Measurements from ENCODE around the gene FANCC.
A peak's percentile ranks its signal among the peaks of the same experiment; 100 is the strongest.

The FANCC gene

GRCh38 chr9:95099321-95100070 is 218.0 kb downstream of the FANCC start:
- Histone ChIP-seq H3K27me3 (ENCODE audit: control insufficient read depth in 1 of 2, insufficient read depth in 2 of 2, low read length in 2 of 2) (no peaks in the 10 kb centered on the region), H3K27ac (ENCODE audit: low read depth, low read length) (no peak overlapping the region), H3K9ac (ENCODE audit: low read depth in 1 of 2, low read length in 2 of 2) (no peak overlapping the region), H3K9me3 (ENCODE audit: control insufficient read depth in 1 of 2, low read length in 2 of 2) (no peaks in the 10 kb centered on the region), H3K36me3 (ENCODE audit: control insufficient read depth in 1 of 2, insufficient read depth in 2 of 2, low read length in 2 of 2) (peaks cover 16 to 36% of the 10 kb centered on the region in 2 donors), H3K4me3 (ENCODE audit: low read depth in 1 of 2, low read length in 2 of 2) (no peak overlapping the region), H3K4me1 (ENCODE audit: control insufficient read depth in 1 of 2, insufficient read depth in 2 of 2, low read length in 2 of 2) (no peaks in the 10 kb centered on the region)

- peaks cover 16 to 29% of the 10 kb centered on the region in 2 donors for H3K36me3 ChIP-seq (ENCODE audit: control insufficient read depth in 1 of 2, insufficient read depth in 2 of 2, low read length in 2 of 2)
- no peak overlapping the region for H3K27ac ChIP-seq (ENCODE audit: low read depth, low read length)
- H3K9ac ChIP-seq (ENCODE audit: low read depth in 1 of 2, low read length in 2 of 2) = no peak overlapping the region
- no peak overlapping the region for H3K4me3 ChIP-seq (ENCODE audit: low read depth in 1 of 2, low read length in 2 of 2)
- H3K4me1 ChIP-seq (ENCODE audit: control insufficient read depth in 1 of 2, insufficient read depth in 2 of 2, low read length in 2 of 2) = no peaks in the 10 kb centered on the region
- no peaks in the 10 kb centered on the region for H3K27me3 ChIP-seq (ENCODE audit: control insufficient read depth in 1 of 2, insufficient read depth in 2 of 2, low read length in 2 of 2)
- H3K9me3 ChIP-seq (ENCODE audit: control insufficient read depth in 1 of 2, low read length in 2 of 2) = no peaks in the 10 kb centered on the region
Measured at GRCh38 chr9:95098391-95098921, 219.1 kb downstream of the FANCC start.

- Histone ChIP-seq H3K36me3 (ENCODE audit: control insufficient read depth in 1 of 2, insufficient read depth in 2 of 2, low read length in 2 of 2) (peaks cover 16 to 23% of the 10 kb centered on the region in 2 donors), H3K9me3 (ENCODE audit: control insufficient read depth in 1 of 2, low read length in 2 of 2) (no peaks in the 10 kb centered on the region), H3K4me3 (ENCODE audit: low read depth in 1 of 2, low read length in 2 of 2) (no peak overlapping the region), H3K4me1 (ENCODE audit: control insufficient read depth in 1 of 2, insufficient read depth in 2 of 2, low read length in 2 of 2) (peaks cover 8 to 10% of the 10 kb centered on the region in 2 donors), H3K27me3 (ENCODE audit: control insufficient read depth in 1 of 2, insufficient read depth in 2 of 2, low read length in 2 of 2) (no peaks in the 10 kb centered on the region), H3K27ac (ENCODE audit: low read depth, low read length) (no peak overlapping the region), H3K9ac (ENCODE audit: low read depth in 1 of 2, low read length in 2 of 2) (no peak overlapping the region)
Measured at GRCh38 chr9:95097279-95097678, 220.2 kb downstream of the FANCC start.

GRCh38 chr9:95096807-95097206 is 220.7 kb downstream of the FANCC start:
- H3K36me3 ChIP-seq (ENCODE audit: control insufficient read depth in 1 of 2, insufficient read depth in 2 of 2, low read length in 2 of 2) = peaks cover 16 to 20% of the 10 kb centered on the region in 2 donors
- no peak overlapping the region for H3K27ac ChIP-seq (ENCODE audit: low read depth, low read length)
- H3K9me3 ChIP-seq (ENCODE audit: control insufficient read depth in 1 of 2, low read length in 2 of 2) = no peaks in the 10 kb centered on the region
- no peak overlapping the region for H3K4me3 ChIP-seq (ENCODE audit: low read depth in 1 of 2, low read length in 2 of 2)
- peaks cover 9 to 15% of the 10 kb centered on the region in 2 donors for H3K4me1 ChIP-seq (ENCODE audit: control insufficient read depth in 1 of 2, insufficient read depth in 2 of 2, low read length in 2 of 2)
- H3K27me3 ChIP-seq (ENCODE audit: control insufficient read depth in 1 of 2, insufficient read depth in 2 of 2, low read length in 2 of 2) = no peaks in the 10 kb centered on the region
- H3K9ac ChIP-seq (ENCODE audit: low read depth in 1 of 2, low read length in 2 of 2) = no peak overlapping the region

- H3K9me3 ChIP-seq (ENCODE audit: control insufficient read depth in 1 of 2, low read length in 2 of 2) = no peaks in the 10 kb centered on the region
- H3K27me3 ChIP-seq (ENCODE audit: control insufficient read depth in 1 of 2, insufficient read depth in 2 of 2, low read length in 2 of 2) = no peaks in the 10 kb centered on the region
- H3K9ac ChIP-seq (ENCODE audit: low read depth in 1 of 2, low read length in 2 of 2) = no peak overlapping the region
- H3K27ac ChIP-seq (ENCODE audit: low read depth, low read length) = no peak overlapping the region
- no peak overlapping the region for H3K4me3 ChIP-seq (ENCODE audit: low read depth in 1 of 2, low read length in 2 of 2)
- peaks cover 13 to 19% of the 10 kb centered on the region in 2 donors for H3K4me1 ChIP-seq (ENCODE audit: control insufficient read depth in 1 of 2, insufficient read depth in 2 of 2, low read length in 2 of 2)
- peaks cover 16% of the 10 kb centered on the region in 2 donors for H3K36me3 ChIP-seq (ENCODE audit: control insufficient read depth in 1 of 2, insufficient read depth in 2 of 2, low read length in 2 of 2)
Measured at GRCh38 chr9:95096381-95096780, 221.1 kb downstream of the FANCC start.

GRCh38 chr9:95095641-95096355 is 221.7 kb downstream of the FANCC start:
- no peak overlapping the region for H3K9ac ChIP-seq (ENCODE audit: low read depth in 1 of 2, low read length in 2 of 2)
- H3K27ac ChIP-seq (ENCODE audit: low read depth, low read length) = no peak overlapping the region
- H3K4me1 ChIP-seq (ENCODE audit: control insufficient read depth in 1 of 2, insufficient read depth in 2 of 2, low read length in 2 of 2) = peaks cover 17 to 22% of the 10 kb centered on the region in 2 donors
- H3K27me3 ChIP-seq (ENCODE audit: control insufficient read depth in 1 of 2, insufficient read depth in 2 of 2, low read length in 2 of 2) = no peaks in the 10 kb centered on the region
- no peak overlapping the region for H3K4me3 ChIP-seq (ENCODE audit: low read depth in 1 of 2, low read length in 2 of 2)
- peaks cover 15 to 16% of the 10 kb centered on the region in 2 donors for H3K36me3 ChIP-seq (ENCODE audit: control insufficient read depth in 1 of 2, insufficient read depth in 2 of 2, low read length in 2 of 2)
- no peaks in the 10 kb centered on the region for H3K9me3 ChIP-seq (ENCODE audit: control insufficient read depth in 1 of 2, low read length in 2 of 2)

GRCh38 chr9:95094002-95094401 is 223.5 kb downstream of the FANCC start:
- H3K27ac ChIP-seq (ENCODE audit: low read depth, low read length) = no peak overlapping the region
- H3K9ac ChIP-seq (ENCODE audit: low read depth in 1 of 2, low read length in 2 of 2) = no peak overlapping the region
- H3K4me3 ChIP-seq (ENCODE audit: low read depth in 1 of 2, low read length in 2 of 2) = no peak overlapping the region
- H3K27me3 ChIP-seq (ENCODE audit: control insufficient read depth in 1 of 2, insufficient read depth in 2 of 2, low read length in 2 of 2) = no peaks in the 10 kb centered on the region
- peaks cover 20 to 30% of the 10 kb centered on the region in 2 donors for H3K4me1 ChIP-seq (ENCODE audit: control insufficient read depth in 1 of 2, insufficient read depth in 2 of 2, low read length in 2 of 2)
- H3K9me3 ChIP-seq (ENCODE audit: control insufficient read depth in 1 of 2, low read length in 2 of 2) = no peaks in the 10 kb centered on the region
- H3K36me3 ChIP-seq (ENCODE audit: control insufficient read depth in 1 of 2, insufficient read depth in 2 of 2, low read length in 2 of 2) = peaks cover 4 to 5% of the 10 kb centered on the region in 2 donors

GRCh38 chr9:95093586-95093985 is 223.9 kb downstream of the FANCC start:
- Histone ChIP-seq H3K36me3 (ENCODE audit: control insufficient read depth in 1 of 2, insufficient read depth in 2 of 2, low read length in 2 of 2) (peaks cover 4 to 5% of the 10 kb centered on the region in 2 donors), H3K27ac (ENCODE audit: low read depth, low read length) (no peak overlapping the region), H3K9me3 (ENCODE audit: control insufficient read depth in 1 of 2, low read length in 2 of 2) (no peaks in the 10 kb centered on the region), H3K4me3 (ENCODE audit: low read depth in 1 of 2, low read length in 2 of 2) (no peak overlapping the region), H3K4me1 (ENCODE audit: control insufficient read depth in 1 of 2, insufficient read depth in 2 of 2, low read length in 2 of 2) (peaks cover 20 to 30% of the 10 kb centered on the region in 2 donors), H3K9ac (ENCODE audit: low read depth in 1 of 2, low read length in 2 of 2) (no peak overlapping the region), H3K27me3 (ENCODE audit: control insufficient read depth in 1 of 2, insufficient read depth in 2 of 2, low read length in 2 of 2) (no peaks in the 10 kb centered on the region)

GRCh38 chr9:95092262-95093072 is 225.0 kb downstream of the FANCC start:
- Histone ChIP-seq H3K4me3 (ENCODE audit: low read depth in 1 of 2, low read length in 2 of 2) (no peak overlapping the region), H3K27ac (ENCODE audit: low read depth, low read length) (peak overlapping the region; percentile 37), H3K4me1 (ENCODE audit: control insufficient read depth in 1 of 2, insufficient read depth in 2 of 2, low read length in 2 of 2) (peaks cover 20 to 30% of the 10 kb centered on the region in 2 donors), H3K36me3 (ENCODE audit: control insufficient read depth in 1 of 2, insufficient read depth in 2 of 2, low read length in 2 of 2) (peaks cover 3 to 4% of the 10 kb centered on the region in 2 donors), H3K27me3 (ENCODE audit: control insufficient read depth in 1 of 2, insufficient read depth in 2 of 2, low read length in 2 of 2) (no peaks in the 10 kb centered on the region), H3K9ac (ENCODE audit: low read depth in 1 of 2, low read length in 2 of 2) (no peak overlapping the region), H3K9me3 (ENCODE audit: control insufficient read depth in 1 of 2, low read length in 2 of 2) (no peaks in the 10 kb centered on the region)

Data from duodenal mucosa (tissue), 2 donors.